Measurements from ENCODE around the gene TPM3.
A peak's percentile ranks its signal among the peaks of the same experiment; 100 is the strongest.
"Not testable (repeated sequence)": the region's sequence is repeated elsewhere in the genome, so short reads cannot be mapped to it uniquely, and the experiment has no call there.

The TPM3 gene

GRCh38 chr1:154205778-154206177 lies 13.9 kb upstream of the TPM3 start:
- H3K4me3 ChIP-seq (ENCODE audit: low read length); H3K4me1 ChIP-seq (ENCODE audit: insufficient read depth, low read length); H3K27me3 ChIP-seq (ENCODE audit: insufficient read depth, low read length); H3K27ac ChIP-seq (ENCODE audit: low read depth, low read length); H3K9me3 ChIP-seq (ENCODE audit: insufficient read depth, low read depth, low read length); H3K9ac ChIP-seq (ENCODE audit: low read depth, low read length): not testable (repeated sequence)
- peaks cover 49% of the 10 kb centered on the region for H3K36me3 ChIP-seq (ENCODE audit: insufficient read depth, low read length)
- WGBS: 96% methylated on average over 11 of the region's 11 CpGs

- H3K9me3 ChIP-seq (ENCODE audit: insufficient read depth, low read depth, low read length): no peaks in the 10 kb centered on the region
- H3K27ac ChIP-seq (ENCODE audit: low read depth, low read length): no peak overlapping the region
- peaks cover 5% of the 10 kb centered on the region; the same call in 1 of the 2 replicates for H3K4me1 ChIP-seq (ENCODE audit: insufficient read depth, low read length)
- no peak overlapping the region for H3K9ac ChIP-seq (ENCODE audit: low read depth, low read length)
- 92% methylated on average over 3 of the region's 3 CpGs for WGBS
- H3K36me3 ChIP-seq (ENCODE audit: insufficient read depth, low read length): no peaks in the 10 kb centered on the region
- H3K4me3 ChIP-seq (ENCODE audit: low read length): peak overlapping the region; percentile 25; the same call in 1 of the 2 replicates
- H3K27me3 ChIP-seq (ENCODE audit: insufficient read depth, low read length): no peaks in the 10 kb centered on the region
Observed at GRCh38 chr1:154199563-154199879, 7.6 kb upstream of the TPM3 start.

- Histone ChIP-seq H3K36me3 (ENCODE audit: insufficient read depth, low read length) (no peaks in the 10 kb centered on the region), H3K4me3 (ENCODE audit: low read length) (peak overlapping the region; percentile 25), H3K27me3 (ENCODE audit: insufficient read depth, low read length) (no peaks in the 10 kb centered on the region), H3K9ac (ENCODE audit: low read depth, low read length) (no peak overlapping the region), H3K4me1 (ENCODE audit: insufficient read depth, low read length) (peaks cover 5% of the 10 kb centered on the region; the same call in 1 of the 2 replicates), H3K9me3 (ENCODE audit: insufficient read depth, low read depth, low read length) (no peaks in the 10 kb centered on the region), H3K27ac (ENCODE audit: low read depth, low read length) (no peak overlapping the region)
- 22% methylated on average over 5 of the region's 5 CpGs for WGBS
Observed at GRCh38 chr1:154198756-154199562, 7.1 kb upstream of the TPM3 start.

DNA sequence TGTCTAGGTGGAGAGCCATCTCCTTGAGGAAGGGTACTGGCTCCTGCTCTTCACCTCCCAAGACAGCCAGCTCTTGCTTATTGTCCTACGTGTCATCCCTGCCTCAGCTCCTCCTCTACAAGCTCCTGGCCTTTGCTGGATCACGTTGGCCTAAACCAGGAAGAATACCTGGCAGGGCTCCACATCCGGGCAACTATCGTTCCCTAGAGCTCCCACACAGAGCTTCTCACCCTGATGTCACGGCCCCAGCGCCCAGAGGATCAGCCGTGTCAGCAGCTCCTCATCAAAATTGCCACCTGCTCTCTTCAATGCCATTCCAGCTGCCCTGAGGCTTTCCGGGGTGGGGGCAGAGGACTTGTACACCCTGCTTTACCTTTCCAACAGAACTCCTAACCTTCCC lies 1.9 kb upstream of the TPM3 start:
- no peak overlapping the region for H3K4me3 ChIP-seq (ENCODE audit: low read length)
- no peaks in the 10 kb centered on the region for H3K9me3 ChIP-seq (ENCODE audit: insufficient read depth, low read depth, low read length)
- no peaks in the 10 kb centered on the region for H3K36me3 ChIP-seq (ENCODE audit: insufficient read depth, low read length)
- H3K4me1 ChIP-seq (ENCODE audit: insufficient read depth, low read length): no peaks in the 10 kb centered on the region
- 88% methylated on average over 8 of the region's 8 CpGs for WGBS
- H3K27me3 ChIP-seq (ENCODE audit: insufficient read depth, low read length): no peaks in the 10 kb centered on the region
- H3K9ac ChIP-seq (ENCODE audit: low read depth, low read length): no peak overlapping the region
- H3K27ac ChIP-seq (ENCODE audit: low read depth, low read length): no peak overlapping the region

GRCh38 chr1:154192476-154192875 lies 576 bp upstream of the TPM3 start:
- 87% methylated on average over 1 of the region's 3 CpGs for whole genome bisulfite sequencing
- no peaks in the 10 kb centered on the region for H3K9me3 ChIP-seq (ENCODE audit: insufficient read depth, low read depth, low read length)
- H3K27ac ChIP-seq (ENCODE audit: low read depth, low read length): no peak overlapping the region
- peaks cover 4% of the 10 kb centered on the region for H3K4me1 ChIP-seq (ENCODE audit: insufficient read depth, low read length)
- no peaks in the 10 kb centered on the region for H3K27me3 ChIP-seq (ENCODE audit: insufficient read depth, low read length)
- no peak overlapping the region for H3K9ac ChIP-seq (ENCODE audit: low read depth, low read length)
- no peaks in the 10 kb centered on the region for H3K36me3 ChIP-seq (ENCODE audit: insufficient read depth, low read length)
- H3K4me3 ChIP-seq (ENCODE audit: low read length): no peak overlapping the region

GRCh38 chr1:154190550-154190949 lies 1.4 kb downstream of the TPM3 start:
- Histone ChIP-seq H3K27me3 (ENCODE audit: insufficient read depth, low read length) (no peaks in the 10 kb centered on the region), H3K36me3 (ENCODE audit: insufficient read depth, low read length) (no peaks in the 10 kb centered on the region), H3K4me3 (ENCODE audit: low read length) (no peak overlapping the region), H3K4me1 (ENCODE audit: insufficient read depth, low read length) (peaks cover 23% of the 10 kb centered on the region), H3K9ac (ENCODE audit: low read depth, low read length) (no peak overlapping the region), H3K9me3 (ENCODE audit: insufficient read depth, low read depth, low read length) (no peaks in the 10 kb centered on the region), H3K27ac (ENCODE audit: low read depth, low read length) (no peak overlapping the region)
- 83% methylated on average over 1 of the region's 1 CpG for WGBS

DNA sequence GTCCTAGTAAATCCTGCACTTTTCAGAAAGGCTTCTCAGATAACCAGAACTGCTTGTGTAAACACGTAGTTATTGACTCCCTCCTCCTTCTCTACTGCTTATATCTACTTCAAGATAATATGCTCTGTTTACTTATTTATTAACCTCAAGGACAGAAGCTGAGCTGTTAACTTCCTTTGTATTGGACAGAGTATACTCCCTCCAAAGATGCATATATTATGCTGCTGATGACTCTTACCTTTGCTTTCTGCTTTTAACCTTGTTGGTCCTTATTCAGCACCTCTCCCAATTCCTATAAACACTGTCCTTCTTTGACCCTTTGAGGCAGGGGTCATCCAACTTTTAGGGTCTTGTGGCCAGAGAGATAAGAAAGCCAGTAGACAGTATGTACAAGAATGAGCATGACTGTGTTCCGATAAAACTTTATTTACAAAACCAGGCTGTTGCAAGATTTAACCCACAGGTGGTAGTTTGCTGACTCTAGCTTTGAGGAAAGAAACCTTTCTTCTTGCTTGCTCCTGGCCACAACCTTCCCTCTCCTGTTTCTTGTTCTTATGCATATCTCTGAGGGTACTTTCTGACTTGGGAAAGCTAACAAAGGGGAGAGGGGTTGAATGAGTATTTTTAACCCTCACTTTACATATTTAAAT lies 4.9 kb downstream of the TPM3 start:
- H3K36me3 ChIP-seq (ENCODE audit: insufficient read depth, low read length): no peaks in the 10 kb centered on the region
- peaks cover 24% of the 10 kb centered on the region for H3K4me1 ChIP-seq (ENCODE audit: insufficient read depth, low read length)
- H3K27ac ChIP-seq (ENCODE audit: low read depth, low read length): peak overlapping the region; percentile 96
- H3K9me3 ChIP-seq (ENCODE audit: insufficient read depth, low read depth, low read length): no peaks in the 10 kb centered on the region
- no peaks in the 10 kb centered on the region for H3K27me3 ChIP-seq (ENCODE audit: insufficient read depth, low read length)
- peak overlapping the region; percentile 46 for H3K9ac ChIP-seq (ENCODE audit: low read depth, low read length)
- 26% methylated on average over 2 of the region's 2 CpGs for WGBS
- peak overlapping the region; percentile 35 for H3K4me3 ChIP-seq (ENCODE audit: low read length)

- no peaks in the 10 kb centered on the region for H3K9me3 ChIP-seq (ENCODE audit: insufficient read depth, low read depth, low read length)
- peaks cover 27% of the 10 kb centered on the region for H3K4me1 ChIP-seq (ENCODE audit: insufficient read depth, low read length)
- no peaks in the 10 kb centered on the region for H3K27me3 ChIP-seq (ENCODE audit: insufficient read depth, low read length)
- H3K36me3 ChIP-seq (ENCODE audit: insufficient read depth, low read length): no peaks in the 10 kb centered on the region
- H3K4me3 ChIP-seq (ENCODE audit: low read length): peak overlapping the region; percentile 35; the same call in 1 of the 2 replicates
- peak overlapping the region; percentile 46 for H3K9ac ChIP-seq (ENCODE audit: low read depth, low read length)
- H3K27ac ChIP-seq (ENCODE audit: low read depth, low read length): peak overlapping the region; percentile 96; the same call in 1 of the 2 replicates
- 67% methylated on average over 1 of the region's 1 CpG for WGBS
Observed at GRCh38 chr1:154186177-154186576, 5.7 kb downstream of the TPM3 start.

- Histone ChIP-seq H3K9me3 (ENCODE audit: insufficient read depth, low read depth, low read length) (no peaks in the 10 kb centered on the region), H3K4me1 (ENCODE audit: insufficient read depth, low read length) (peaks cover 55% of the 10 kb centered on the region), H3K9ac (ENCODE audit: low read depth, low read length) (peak overlapping the region; percentile 83), H3K4me3 (ENCODE audit: low read length) (peak overlapping the region; percentile 97), H3K27me3 (ENCODE audit: insufficient read depth, low read length) (no peaks in the 10 kb centered on the region), H3K36me3 (ENCODE audit: insufficient read depth, low read length) (peaks cover 17% of the 10 kb centered on the region), H3K27ac (ENCODE audit: low read depth, low read length) (peak overlapping the region; percentile 81)
- WGBS: 6% methylated on average over 41 of the region's 41 CpGs
Observed at GRCh38 chr1:154183046-154183915, 8.6 kb downstream of the TPM3 start.

GRCh38 chr1:154182344-154183045 lies 9.4 kb downstream of the TPM3 start:
- Histone ChIP-seq H3K4me3 (ENCODE audit: low read length) (peak overlapping the region; percentile 97), H3K27ac (ENCODE audit: low read depth, low read length) (peak overlapping the region; percentile 79), H3K36me3 (ENCODE audit: insufficient read depth, low read length) (peaks cover 24% of the 10 kb centered on the region), H3K27me3 (ENCODE audit: insufficient read depth, low read length) (no peaks in the 10 kb centered on the region), H3K4me1 (ENCODE audit: insufficient read depth, low read length) (peaks cover 54% of the 10 kb centered on the region), H3K9me3 (ENCODE audit: insufficient read depth, low read depth, low read length) (no peaks in the 10 kb centered on the region), H3K9ac (ENCODE audit: low read depth, low read length) (peak overlapping the region; percentile 83)
- WGBS: under 1% methylated on average over 35 of the region's 35 CpGs
